Measurements from ENCODE around the gene CEPT1. TPM values are rescaled to one million over a fixed set of nuclear protein-coding genes. Genes with fewer than 3 reads are reported as not detected.

The CEPT1 gene
- total and polyA plus RNA-seq, 2 of the 4 experiments (the other 2 are of a cell fraction), result 13.3 to 27.4 TPM

- no peak overlapping the region for H2AK9ac ChIP-seq (replicated peaks; ENCODE audit: low read depth, low read length, poor library complexity)
- no peak for TF ChIP-seq MXI1 (IDR thresholded peaks at IDR 0.05; ENCODE audit: borderline replicate concordance, low read depth, low read length)
- no peak for TF ChIP-seq BHLHE40 (IDR thresholded peaks at IDR 0.05; ENCODE audit: low read depth, low read length)
- H3K18ac ChIP-seq (ENCODE audit: low read depth, low read length), result no peak overlapping the region
- no peak overlapping the region for H3K27ac ChIP-seq (ENCODE audit: insufficient read depth, low read length)
- whole genome bisulfite sequencing, 2 experiments (ENCODE audit: extremely low coverage in 2 of 2, insufficient read length in 1 of 2), result 100% methylated on average over 1 of the region's 2 CpGs; no CpG with 5 or more reads in 1 of the 2 experiments
- no peaks in the 10 kb centered on the region for H3K9me3 ChIP-seq (ENCODE audit: control insufficient read depth, insufficient read depth, low read length)
- no peak overlapping the region for H3K9ac ChIP-seq (ENCODE audit: low read depth, low read length)
- H2BK5ac ChIP-seq (ENCODE audit: low read depth, low read length, poor library complexity, severe bottlenecking), result no peak overlapping the region
- H3K9me1 ChIP-seq (ENCODE audit: insufficient read depth, low read length), result peaks cover 3% of the 10 kb centered on the region; the same call in 1 of the 2 replicates
- H3K56ac ChIP-seq (ENCODE audit: extremely low read depth, insufficient read depth, low read length), result no peak overlapping the region
- H2BK120ac ChIP-seq (ENCODE audit: low read depth, low read length), result no peak overlapping the region
- peaks cover 2% of the 10 kb centered on the region for H3K4me1 ChIP-seq (ENCODE audit: control insufficient read depth, insufficient read depth, low read length)
- H2BK20ac ChIP-seq (ENCODE audit: low read depth, low read length), result no peak overlapping the region
- peaks cover 18 to 38% of the 10 kb centered on the region in 2 experiments for H3K79me1 ChIP-seq (ENCODE audit: low read depth in 1 of 2, low read length in 2 of 2)
- H3K14ac ChIP-seq (replicated peaks; ENCODE audit: low read depth, low read length), result no peak overlapping the region
- H3K4ac ChIP-seq (ENCODE audit: low read depth, low read length), result no peak overlapping the region
- in situ Hi-C loops (cut with MboI; ENCODE audit: low sequenced_read_pairs), result no loop called here
- BruUV-seq (replicated peaks), result no TSS peak
- no peak overlapping the region for H3K23ac ChIP-seq (ENCODE audit: low read depth, low read length)
- peaks cover 11% of the 10 kb centered on the region for H3K36me3 ChIP-seq (ENCODE audit: control insufficient read depth, insufficient read depth, low read length)
- no peak overlapping the region for H2AFZ ChIP-seq (replicated peaks; ENCODE audit: low read length, poor library complexity)
- H3K4me3 ChIP-seq (ENCODE audit: insufficient read depth, low read depth, low read length), result no peak overlapping the region
- H4K5ac ChIP-seq (ENCODE audit: low read depth, low read length), result no peak overlapping the region
- H4K20me1 ChIP-seq (ENCODE audit: insufficient read depth, low read length), result peaks cover 10% of the 10 kb centered on the region; the same call in 1 of the 2 replicates
- intact Hi-C loops (cut with micrococcal nuclease), result loop anchor here (5.0 to 10.0 kb wide), 2 partner anchors 37 to 199 kb away; no protein-coding TSS in a partner anchor
- DNase-seq (no peak), ATAC-seq (ENCODE audit: low read depth) (no peak)
- H2BK15ac ChIP-seq (ENCODE audit: low read depth, low read length), result no peak overlapping the region
- no peak overlapping the region for H4K91ac ChIP-seq (ENCODE audit: insufficient read depth, low read depth, low read length)
- no peak overlapping the region for H4K8ac ChIP-seq (ENCODE audit: low read depth in 2 of 2, low read length in 2 of 2)
- dilution Hi-C loops (cut with HindIII; ENCODE audit: low sequenced_read_pairs, unreplicated experiment), result no loop called here
- CTCF ChIA-PET, result no interaction called here
- POLR2A ChIA-PET (ENCODE audit: unreplicated experiment), result no interaction called here
- H3K4me2 ChIP-seq (ENCODE audit: low read depth, low read length), result no peak overlapping the region
- H3K27me3 ChIP-seq (ENCODE audit: control insufficient read depth, insufficient read depth, low read length), result no peaks in the 10 kb centered on the region
- H2AK5ac ChIP-seq (ENCODE audit: low read depth, low read length), result no peak overlapping the region
Observed at GRCh38 chr1:111145542-111145941, 5.5 kb downstream of the CEPT1 start.

Data from IMR-90 (cell line).